ENCODE results near the gene TSN.
A peak's percentile ranks its signal among the peaks of the same experiment; 100 is the strongest.

The TSN gene

GRCh38 chr2:121755237-121756111 lies at the start of gene TSN (continued):
- no peak for TF ChIP-seq ZNF610 (tag by site-specific recombination; IDR thresholded peaks at IDR 0.05; ENCODE audit: borderline replicate concordance)
- no peak for TF ChIP-seq ZNF513 (tag by site-specific recombination; IDR thresholded peaks at IDR 0.05)
- peak; percentile 31; the same call in 1 of the 2 replicates for TF ChIP-seq PRDM4 (tag by site-specific recombination; IDR thresholded peaks at IDR 0.05)
- no peak for TF ChIP-seq ZNF488 (tag by site-specific recombination; IDR thresholded peaks at IDR 0.05)
- TF ChIP-seq ZNF585B (tag by site-specific recombination; IDR thresholded peaks at IDR 0.05): no peak
- peak; percentile 65; the same call in 1 of the 2 replicates for TF ChIP-seq ZNF391 (tag by site-specific recombination; IDR thresholded peaks at IDR 0.05; ENCODE audit: borderline replicate concordance, low read depth)
- peak; percentile 93 for TF ChIP-seq SP3 (tag by site-specific recombination; IDR thresholded peaks at IDR 0.05)
- TF ChIP-seq ZNF510 (tag by site-specific recombination; IDR thresholded peaks at IDR 0.05; ENCODE audit: insufficient replicate concordance): no peak
- peak; percentile 63 for TF ChIP-seq YY1 (tag by site-specific recombination; IDR thresholded peaks at IDR 0.05)
- TF ChIP-seq ZNF223 (tag by site-specific recombination; IDR thresholded peaks at IDR 0.05): peak; percentile 95
- TF ChIP-seq ZFP3 (tag by site-specific recombination; IDR thresholded peaks at IDR 0.05; ENCODE audit: low read depth): no peak
- no peak for TF ChIP-seq ZNF707 (tag by site-specific recombination; IDR thresholded peaks at IDR 0.05)
- no peak for TF ChIP-seq ZNF280D (tag by site-specific recombination; IDR thresholded peaks at IDR 0.05)
- peak; percentile 77 for TF ChIP-seq ZBTB17 (tag by site-specific recombination; IDR thresholded peaks at IDR 0.05)
- no peak for TF ChIP-seq ZNF837 (tag by site-specific recombination; IDR thresholded peaks at IDR 0.05)
- no peak for TF ChIP-seq ZNF175 (tag by site-specific recombination; IDR thresholded peaks at IDR 0.05)
- no peak for TF ChIP-seq ZNF311 (tag by site-specific recombination; IDR thresholded peaks at IDR 0.05; ENCODE audit: borderline replicate concordance)
- TF ChIP-seq KLF16 (tag by site-specific recombination; IDR thresholded peaks at IDR 0.05): peak; percentile 96
- no peak for TF ChIP-seq ZNF677 (tag by site-specific recombination; IDR thresholded peaks at IDR 0.05)
- no peak for TF ChIP-seq ZNF473 (tag by site-specific recombination; IDR thresholded peaks at IDR 0.05)
- TF ChIP-seq ZNF670 (tag by site-specific recombination; IDR thresholded peaks at IDR 0.05; ENCODE audit: low read depth): no peak
- TF ChIP-seq REST (tag by site-specific recombination; IDR thresholded peaks at IDR 0.05): no peak
- TF ChIP-seq ZSCAN4 (tag by site-specific recombination; IDR thresholded peaks at IDR 0.05): no peak
- TF ChIP-seq ZNF639 (tag by site-specific recombination; IDR thresholded peaks at IDR 0.05): no peak
- TF ChIP-seq ZNF530 (tag by site-specific recombination; IDR thresholded peaks at IDR 0.05; ENCODE audit: low read depth): no peak

Data from HEK293 (cell line).